GM12874 (cell line): Measurements from ENCODE around the gene PLAA.

Experiments
- CTCF ChIP-seq: IDR thresholded peaks from 2 replicates; pipeline ENCODE4 v1.5.1; 2011; ENCODE audit warnings: low read depth, mild to moderate bottlenecking, control low read depth, low read length, moderate library complexity; ENCODE audit not compliant: insufficient read depth

Gene PLAA

GRCh38 chr9:26947736-26948135, 694 bp upstream of the PLAA start:
- TF ChIP-seq CTCF: no peak

- no peak for TF ChIP-seq CTCF
These were observed 1.5 kb downstream of the PLAA start for GRCh38 chr9:26945591-26945990.

GRCh38 chr9:26940779-26941178, 6.3 kb downstream of the PLAA start:
- TF ChIP-seq CTCF: no peak

GRCh38 chr9:26939955-26940711, 6.9 kb downstream of the PLAA start:
- no peak for TF ChIP-seq CTCF

- no peak for TF ChIP-seq CTCF
These were observed 9.1 kb downstream of the PLAA start for GRCh38 chr9:26937816-26938371.

- TF ChIP-seq CTCF: no peak
These were observed 11.2 kb downstream of the PLAA start for GRCh38 chr9:26935847-26936246.

- no peak for TF ChIP-seq CTCF
These were observed 18.0 kb downstream of the PLAA start for GRCh38 chr9:26928902-26929495.
